Measurements from ENCODE around the gene SERPINE1.
A peak's percentile ranks its signal among the peaks of the same experiment; 100 is the strongest.

The SERPINE1 gene

GRCh38 chr7:101172854-101173751 lies 46.2 kb downstream of the SERPINE1 start (continued):
- TF ChIP-seq, protein P1, sequence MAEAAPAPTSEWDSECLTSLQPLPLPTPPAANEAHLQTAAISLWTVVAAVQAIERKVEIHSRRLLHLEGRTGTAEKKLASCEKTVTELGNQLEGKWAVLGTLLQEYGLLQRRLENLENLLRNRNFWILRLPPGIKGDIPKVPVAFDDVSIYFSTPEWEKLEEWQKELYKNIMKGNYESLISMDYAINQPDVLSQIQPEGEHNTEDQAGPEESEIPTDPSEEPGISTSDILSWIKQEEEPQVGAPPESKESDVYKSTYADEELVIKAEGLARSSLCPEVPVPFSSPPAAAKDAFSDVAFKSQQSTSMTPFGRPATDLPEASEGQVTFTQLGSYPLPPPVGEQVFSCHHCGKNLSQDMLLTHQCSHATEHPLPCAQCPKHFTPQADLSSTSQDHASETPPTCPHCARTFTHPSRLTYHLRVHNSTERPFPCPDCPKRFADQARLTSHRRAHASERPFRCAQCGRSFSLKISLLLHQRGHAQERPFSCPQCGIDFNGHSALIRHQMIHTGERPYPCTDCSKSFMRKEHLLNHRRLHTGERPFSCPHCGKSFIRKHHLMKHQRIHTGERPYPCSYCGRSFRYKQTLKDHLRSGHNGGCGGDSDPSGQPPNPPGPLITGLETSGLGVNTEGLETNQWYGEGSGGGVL (tag by site-specific recombination; IDR thresholded peaks at IDR 0.05) = peak; percentile 29; the same call in 1 of the 2 replicates
- TF ChIP-seq ZBTB26 (tag by site-specific recombination; optimal IDR thresholded peaks at IDR 0.05) (peak; percentile 78), MYNN (tag by site-specific recombination; IDR thresholded peaks at IDR 0.05; ENCODE audit: borderline replicate concordance) (no peak), ZNF561 (tag by site-specific recombination; IDR thresholded peaks at IDR 0.05; ENCODE audit: borderline replicate concordance) (peak; percentile 76; the same call in 1 of the 2 replicates), ZNF664 (tag by site-specific recombination; IDR thresholded peaks at IDR 0.05) (no peak), ZNF184 (tag by site-specific recombination; IDR thresholded peaks at IDR 0.05) (no peak), ZNF341 (tag by site-specific recombination; IDR thresholded peaks at IDR 0.05; ENCODE audit: low read depth) (no peak; the same call in 1 of the 2 replicates), ZFP3 (tag by site-specific recombination; IDR thresholded peaks at IDR 0.05; ENCODE audit: low read depth) (no peak), ZSCAN30 (tag by site-specific recombination; IDR thresholded peaks at IDR 0.05) (no peak), ZNF544 (tag by site-specific recombination; IDR thresholded peaks at IDR 0.05) (no peak), BCL6B (tag by site-specific recombination; IDR thresholded peaks at IDR 0.05) (no peak), GLIS2 (tag by site-specific recombination; IDR thresholded peaks at IDR 0.05) (peak; percentile 99), ZNF350 (tag by site-specific recombination; IDR thresholded peaks at IDR 0.05) (no peak), ZNF530 (tag by site-specific recombination; IDR thresholded peaks at IDR 0.05; ENCODE audit: low read depth) (no peak), ZNF549 (tag by site-specific recombination; IDR thresholded peaks at IDR 0.05) (no peak), ZBTB8A (tag by site-specific recombination; IDR thresholded peaks at IDR 0.05) (peak; percentile 95), ZNF785 (tag by site-specific recombination; IDR thresholded peaks at IDR 0.05) (no peak), ZNF155 (tag by site-specific recombination; IDR thresholded peaks at IDR 0.05) (no peak), ZNF521 (tag by site-specific recombination; IDR thresholded peaks at IDR 0.05) (no peak)
- TF ChIP-seq, protein P2, sequence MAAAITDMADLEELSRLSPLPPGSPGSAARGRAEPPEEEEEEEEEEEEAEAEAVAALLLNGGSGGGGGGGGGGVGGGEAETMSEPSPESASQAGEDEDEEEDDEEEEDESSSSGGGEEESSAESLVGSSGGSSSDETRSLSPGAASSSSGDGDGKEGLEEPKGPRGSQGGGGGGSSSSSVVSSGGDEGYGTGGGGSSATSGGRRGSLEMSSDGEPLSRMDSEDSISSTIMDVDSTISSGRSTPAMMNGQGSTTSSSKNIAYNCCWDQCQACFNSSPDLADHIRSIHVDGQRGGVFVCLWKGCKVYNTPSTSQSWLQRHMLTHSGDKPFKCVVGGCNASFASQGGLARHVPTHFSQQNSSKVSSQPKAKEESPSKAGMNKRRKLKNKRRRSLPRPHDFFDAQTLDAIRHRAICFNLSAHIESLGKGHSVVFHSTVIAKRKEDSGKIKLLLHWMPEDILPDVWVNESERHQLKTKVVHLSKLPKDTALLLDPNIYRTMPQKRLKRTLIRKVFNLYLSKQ (tag by site-specific recombination; IDR thresholded peaks at IDR 0.05; ENCODE audit: borderline replicate concordance) = no peak
- TF ChIP-seq, protein P3, sequence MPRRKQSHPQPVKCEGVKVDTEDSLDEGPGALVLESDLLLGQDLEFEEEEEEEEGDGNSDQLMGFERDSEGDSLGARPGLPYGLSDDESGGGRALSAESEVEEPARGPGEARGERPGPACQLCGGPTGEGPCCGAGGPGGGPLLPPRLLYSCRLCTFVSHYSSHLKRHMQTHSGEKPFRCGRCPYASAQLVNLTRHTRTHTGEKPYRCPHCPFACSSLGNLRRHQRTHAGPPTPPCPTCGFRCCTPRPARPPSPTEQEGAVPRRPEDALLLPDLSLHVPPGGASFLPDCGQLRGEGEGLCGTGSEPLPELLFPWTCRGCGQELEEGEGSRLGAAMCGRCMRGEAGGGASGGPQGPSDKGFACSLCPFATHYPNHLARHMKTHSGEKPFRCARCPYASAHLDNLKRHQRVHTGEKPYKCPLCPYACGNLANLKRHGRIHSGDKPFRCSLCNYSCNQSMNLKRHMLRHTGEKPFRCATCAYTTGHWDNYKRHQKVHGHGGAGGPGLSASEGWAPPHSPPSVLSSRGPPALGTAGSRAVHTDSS (tag by site-specific recombination; IDR thresholded peaks at IDR 0.05) = no peak
- TF ChIP-seq, protein P4, sequence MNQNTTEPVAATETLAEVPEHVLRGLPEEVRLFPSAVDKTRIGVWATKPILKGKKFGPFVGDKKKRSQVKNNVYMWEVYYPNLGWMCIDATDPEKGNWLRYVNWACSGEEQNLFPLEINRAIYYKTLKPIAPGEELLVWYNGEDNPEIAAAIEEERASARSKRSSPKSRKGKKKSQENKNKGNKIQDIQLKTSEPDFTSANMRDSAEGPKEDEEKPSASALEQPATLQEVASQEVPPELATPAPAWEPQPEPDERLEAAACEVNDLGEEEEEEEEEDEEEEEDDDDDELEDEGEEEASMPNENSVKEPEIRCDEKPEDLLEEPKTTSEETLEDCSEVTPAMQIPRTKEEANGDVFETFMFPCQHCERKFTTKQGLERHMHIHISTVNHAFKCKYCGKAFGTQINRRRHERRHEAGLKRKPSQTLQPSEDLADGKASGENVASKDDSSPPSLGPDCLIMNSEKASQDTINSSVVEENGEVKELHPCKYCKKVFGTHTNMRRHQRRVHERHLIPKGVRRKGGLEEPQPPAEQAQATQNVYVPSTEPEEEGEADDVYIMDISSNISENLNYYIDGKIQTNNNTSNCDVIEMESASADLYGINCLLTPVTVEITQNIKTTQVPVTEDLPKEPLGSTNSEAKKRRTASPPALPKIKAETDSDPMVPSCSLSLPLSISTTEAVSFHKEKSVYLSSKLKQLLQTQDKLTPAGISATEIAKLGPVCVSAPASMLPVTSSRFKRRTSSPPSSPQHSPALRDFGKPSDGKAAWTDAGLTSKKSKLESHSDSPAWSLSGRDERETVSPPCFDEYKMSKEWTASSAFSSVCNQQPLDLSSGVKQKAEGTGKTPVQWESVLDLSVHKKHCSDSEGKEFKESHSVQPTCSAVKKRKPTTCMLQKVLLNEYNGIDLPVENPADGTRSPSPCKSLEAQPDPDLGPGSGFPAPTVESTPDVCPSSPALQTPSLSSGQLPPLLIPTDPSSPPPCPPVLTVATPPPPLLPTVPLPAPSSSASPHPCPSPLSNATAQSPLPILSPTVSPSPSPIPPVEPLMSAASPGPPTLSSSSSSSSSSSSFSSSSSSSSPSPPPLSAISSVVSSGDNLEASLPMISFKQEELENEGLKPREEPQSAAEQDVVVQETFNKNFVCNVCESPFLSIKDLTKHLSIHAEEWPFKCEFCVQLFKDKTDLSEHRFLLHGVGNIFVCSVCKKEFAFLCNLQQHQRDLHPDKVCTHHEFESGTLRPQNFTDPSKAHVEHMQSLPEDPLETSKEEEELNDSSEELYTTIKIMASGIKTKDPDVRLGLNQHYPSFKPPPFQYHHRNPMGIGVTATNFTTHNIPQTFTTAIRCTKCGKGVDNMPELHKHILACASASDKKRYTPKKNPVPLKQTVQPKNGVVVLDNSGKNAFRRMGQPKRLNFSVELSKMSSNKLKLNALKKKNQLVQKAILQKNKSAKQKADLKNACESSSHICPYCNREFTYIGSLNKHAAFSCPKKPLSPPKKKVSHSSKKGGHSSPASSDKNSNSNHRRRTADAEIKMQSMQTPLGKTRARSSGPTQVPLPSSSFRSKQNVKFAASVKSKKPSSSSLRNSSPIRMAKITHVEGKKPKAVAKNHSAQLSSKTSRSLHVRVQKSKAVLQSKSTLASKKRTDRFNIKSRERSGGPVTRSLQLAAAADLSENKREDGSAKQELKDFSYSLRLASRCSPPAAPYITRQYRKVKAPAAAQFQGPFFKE (tag by site-specific recombination; IDR thresholded peaks at IDR 0.05; ENCODE audit: borderline replicate concordance) = no peak
- TF ChIP-seq, protein P5, sequence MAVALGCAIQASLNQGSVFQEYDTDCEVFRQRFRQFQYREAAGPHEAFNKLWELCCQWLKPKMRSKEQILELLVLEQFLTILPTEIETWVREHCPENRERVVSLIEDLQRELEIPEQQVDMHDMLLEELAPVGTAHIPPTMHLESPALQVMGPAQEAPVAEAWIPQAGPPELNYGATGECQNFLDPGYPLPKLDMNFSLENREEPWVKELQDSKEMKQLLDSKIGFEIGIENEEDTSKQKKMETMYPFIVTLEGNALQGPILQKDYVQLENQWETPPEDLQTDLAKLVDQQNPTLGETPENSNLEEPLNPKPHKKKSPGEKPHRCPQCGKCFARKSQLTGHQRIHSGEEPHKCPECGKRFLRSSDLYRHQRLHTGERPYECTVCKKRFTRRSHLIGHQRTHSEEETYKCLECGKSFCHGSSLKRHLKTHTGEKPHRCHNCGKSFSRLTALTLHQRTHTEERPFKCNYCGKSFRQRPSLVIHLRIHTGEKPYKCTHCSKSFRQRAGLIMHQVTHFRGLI (tag by site-specific recombination; IDR thresholded peaks at IDR 0.05) = no peak

Measured in HEK293 (cell line).